ENCODE data around the gene CNIH3. TPM values are rescaled to one million over a fixed set of nuclear protein-coding genes. Genes with fewer than 3 reads are reported as not detected.

Gene CNIH3
- total RNA-seq, 1 donor from 2014 or later = 2.0 TPM

DNA sequence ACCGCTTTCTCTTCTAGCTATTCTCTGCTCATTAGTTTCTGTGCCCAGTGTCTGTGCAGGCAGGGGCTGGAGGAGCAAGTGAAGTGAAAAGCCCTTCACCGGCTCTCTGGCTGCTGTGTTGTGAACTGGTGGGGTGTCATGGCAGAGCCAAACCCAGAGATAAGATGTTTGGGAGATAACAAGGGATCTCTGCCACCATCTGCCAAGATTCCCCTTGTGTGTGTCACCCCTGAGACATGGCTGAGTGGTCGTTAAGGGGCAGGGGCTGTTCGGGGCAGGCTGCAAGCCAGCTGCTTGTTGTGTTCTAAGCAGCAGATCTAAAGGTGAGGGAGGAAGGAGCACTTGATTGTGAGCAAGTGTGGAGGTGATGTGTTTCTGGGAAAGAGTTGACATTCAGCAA lies 24.5 kb downstream of the CNIH3 start:
- no peak for DNase-seq (ENCODE audit: low read depth, low spot score)

DNA sequence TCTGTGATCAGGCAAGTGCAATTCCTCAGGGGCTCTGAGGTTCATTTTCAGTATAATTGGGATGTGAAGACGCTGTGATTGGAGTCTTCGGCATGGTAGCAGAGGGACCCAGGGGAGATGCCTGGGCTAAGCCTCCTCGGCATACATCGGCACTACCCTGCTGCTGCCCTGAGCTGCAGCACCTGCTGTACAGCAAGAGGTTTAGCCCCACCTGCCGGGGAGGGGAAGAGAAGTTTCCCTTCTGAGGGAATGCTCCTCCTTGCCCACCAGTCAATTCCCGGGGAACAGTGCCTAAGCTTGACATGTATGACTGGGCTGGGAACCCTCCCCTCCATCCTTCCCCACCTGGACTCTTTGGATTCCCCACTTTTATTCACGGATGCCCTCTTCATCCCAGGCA lies 24.9 kb downstream of the CNIH3 start:
- no peak for DNase-seq (ENCODE audit: low read depth, low spot score)

GRCh38 chr1:224643653-224644052 lies 27.5 kb downstream of the CNIH3 start:
- no peak for DNase-seq (ENCODE audit: low read depth, low spot score)

DNA sequence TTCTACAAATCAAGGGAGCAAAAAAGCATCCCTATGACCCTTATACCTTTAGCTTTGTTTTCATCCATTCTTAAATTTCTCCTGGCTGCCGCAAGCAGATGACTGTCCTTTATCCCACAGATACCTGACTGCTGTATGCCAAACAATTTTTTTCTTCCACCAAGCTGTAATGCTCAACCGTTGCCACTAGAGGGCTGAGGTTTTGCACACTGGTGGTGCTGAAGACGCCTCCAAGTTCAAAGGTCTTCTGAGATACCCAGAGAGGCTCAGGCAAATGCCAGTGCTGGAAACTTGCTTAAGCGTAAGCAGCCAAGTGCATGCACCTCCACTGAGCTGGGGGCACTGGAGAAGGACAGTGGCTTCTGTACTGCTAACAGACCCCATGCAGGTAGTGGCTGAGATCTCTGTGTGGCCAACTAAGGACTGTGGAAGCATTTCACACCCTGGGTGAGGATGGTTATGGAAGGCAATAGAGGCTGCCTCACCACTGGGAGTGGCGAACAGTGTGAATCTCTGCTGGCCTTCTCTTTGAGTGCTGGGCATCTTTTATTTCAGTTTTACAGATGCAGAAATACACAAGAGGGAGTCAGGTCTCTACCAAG lies 28.5 kb downstream of the CNIH3 start:
- no peak for DNase-seq (ENCODE audit: low read depth, low spot score)

GRCh38 chr1:224647449-224647848 lies 31.3 kb downstream of the CNIH3 start:
- no peak for DNase-seq (ENCODE audit: low read depth, low spot score)

DNA sequence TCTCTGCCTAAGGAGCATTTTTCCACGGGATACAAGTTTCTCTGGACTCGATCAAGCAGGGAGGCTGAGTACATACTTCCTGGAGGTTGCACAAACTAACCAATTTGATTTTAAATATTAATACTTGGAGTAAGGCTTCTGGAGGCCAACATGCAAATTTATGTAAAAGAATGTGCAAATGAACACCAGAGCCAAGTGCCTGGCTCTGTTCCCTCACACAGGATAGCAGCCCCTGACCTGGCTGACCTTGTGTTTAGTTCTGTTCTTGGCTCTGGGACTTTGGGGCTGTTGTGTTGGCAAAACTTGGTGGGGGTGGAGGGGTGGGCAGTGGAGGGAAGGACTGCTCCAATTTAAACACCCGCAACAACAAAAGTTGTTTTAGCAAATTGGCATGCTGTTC lies 34.2 kb downstream of the CNIH3 start:
- DNase-seq (ENCODE audit: low read depth, low spot score) = no peak

GRCh38 chr1:224651188-224651587 lies 35.1 kb downstream of the CNIH3 start:
- DNase-seq (ENCODE audit: low read depth, low spot score) = no peak

DNA sequence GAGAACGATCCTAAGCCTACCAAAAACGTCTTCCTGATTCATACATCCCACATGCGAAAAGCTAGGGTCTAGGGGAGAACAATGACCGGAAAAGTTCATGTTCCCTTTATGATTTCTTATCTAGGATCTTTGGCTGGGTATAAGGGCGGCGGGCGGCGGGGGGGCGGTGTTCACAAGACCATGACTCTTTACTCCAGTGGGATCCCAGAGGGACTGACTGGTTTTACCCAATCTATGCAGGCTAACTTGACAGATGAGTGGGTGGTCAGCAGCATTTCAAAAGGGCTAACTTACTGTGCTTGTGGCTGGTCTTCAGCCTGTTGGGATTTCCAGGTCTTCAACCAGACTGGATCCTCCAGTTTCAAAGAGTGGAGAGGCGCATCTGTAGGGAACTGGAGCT lies 40.3 kb downstream of the CNIH3 start:
- DNase-seq (ENCODE audit: low read depth, low spot score) = no peak

GRCh38 chr1:224660074-224660473 lies 44.0 kb downstream of the CNIH3 start:
- DNase-seq (ENCODE audit: low read depth, low spot score) = no peak

DNA sequence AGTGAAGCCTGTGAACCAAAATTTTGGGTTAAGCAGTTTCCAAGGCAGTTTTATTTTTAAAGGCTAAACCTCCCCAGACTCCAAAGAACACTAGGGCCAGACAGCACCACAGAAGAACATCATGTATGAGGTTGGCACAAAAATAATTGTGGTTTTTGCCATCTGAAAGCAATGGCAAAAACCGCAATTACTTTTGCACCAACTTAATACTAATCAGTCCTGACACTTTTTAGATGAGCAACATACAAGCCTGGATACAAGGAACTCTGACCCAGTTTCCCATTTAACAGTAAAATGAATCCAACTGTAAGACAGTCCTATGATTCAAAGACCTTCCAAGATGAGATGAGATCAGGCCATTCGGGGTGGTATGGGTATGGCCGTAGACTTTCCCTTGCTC lies 46.8 kb downstream of the CNIH3 start:
- DNase-seq (ENCODE audit: low read depth, low spot score) = no peak

- DNase-seq (ENCODE audit: low read depth, low spot score) = no peak
Observed at GRCh38 chr1:224665016-224665415, 48.9 kb downstream of the CNIH3 start.

DNA sequence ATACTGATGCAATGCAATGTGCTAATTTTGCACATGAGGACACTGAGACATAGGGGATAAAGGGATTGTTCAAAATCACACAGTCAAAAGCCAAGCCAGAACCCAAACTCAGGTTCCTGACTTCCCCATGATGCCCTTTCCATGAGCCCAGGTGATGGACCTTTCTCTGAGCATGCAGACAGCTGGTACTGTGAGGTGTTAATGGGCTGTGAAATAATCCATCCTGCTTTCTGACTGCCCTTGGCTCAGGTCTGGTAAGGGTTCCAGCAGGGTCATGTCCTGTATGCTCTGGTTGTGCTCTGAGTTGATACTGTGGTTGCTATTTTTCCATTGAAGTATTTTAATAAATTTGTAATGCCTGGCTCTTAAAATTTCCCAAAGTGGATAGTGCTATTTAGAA lies 50.0 kb downstream of the CNIH3 start:
- DNase-seq (ENCODE audit: low read depth, low spot score) = no peak

DNA sequence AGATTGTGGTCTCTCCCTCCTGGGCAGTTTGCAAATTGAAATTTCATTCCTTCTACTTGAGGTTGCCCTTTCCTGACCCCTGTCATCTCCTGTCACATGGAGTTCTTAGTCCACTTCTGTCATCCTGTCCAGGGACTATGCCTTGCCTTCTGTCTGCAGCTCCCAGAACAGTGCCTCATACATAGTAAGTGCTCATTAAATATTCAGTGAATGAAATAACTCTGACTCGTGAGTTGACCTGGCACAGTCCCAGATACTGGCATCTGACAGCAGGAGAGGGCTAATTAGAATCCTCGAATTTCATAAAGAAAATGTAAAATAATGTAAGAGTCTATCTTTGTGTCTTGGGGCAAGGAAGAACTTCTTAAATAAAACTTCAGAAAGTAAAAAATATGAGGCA lies 50.8 kb downstream of the CNIH3 start:
- no peak for DNase-seq (ENCODE audit: low read depth, low spot score)

DNA sequence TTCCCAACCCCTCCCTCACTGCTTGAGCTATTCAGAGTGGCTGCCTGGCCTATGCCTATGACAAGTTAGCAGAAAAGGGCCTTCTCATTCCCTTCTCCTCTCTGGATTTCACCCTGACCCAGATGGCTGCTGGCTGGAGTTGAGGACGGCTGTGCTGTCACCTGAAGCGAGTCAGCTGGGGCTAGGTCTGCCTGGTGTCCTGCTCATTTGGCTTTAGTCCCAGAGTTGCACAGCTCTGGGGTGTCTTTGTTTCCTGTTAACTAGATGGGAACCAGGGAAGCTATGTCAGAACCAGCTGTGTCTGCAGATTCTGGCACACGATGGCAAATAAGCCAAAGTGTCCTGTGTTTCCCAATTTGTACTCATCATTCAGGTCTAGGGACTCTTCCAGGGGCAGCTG lies 52.9 kb downstream of the CNIH3 start:
- no peak for DNase-seq (ENCODE audit: low read depth, low spot score)

- DNase-seq (ENCODE audit: low read depth, low spot score) = no peak
Observed at GRCh38 chr1:224669403-224669802, 53.3 kb downstream of the CNIH3 start.

DNA sequence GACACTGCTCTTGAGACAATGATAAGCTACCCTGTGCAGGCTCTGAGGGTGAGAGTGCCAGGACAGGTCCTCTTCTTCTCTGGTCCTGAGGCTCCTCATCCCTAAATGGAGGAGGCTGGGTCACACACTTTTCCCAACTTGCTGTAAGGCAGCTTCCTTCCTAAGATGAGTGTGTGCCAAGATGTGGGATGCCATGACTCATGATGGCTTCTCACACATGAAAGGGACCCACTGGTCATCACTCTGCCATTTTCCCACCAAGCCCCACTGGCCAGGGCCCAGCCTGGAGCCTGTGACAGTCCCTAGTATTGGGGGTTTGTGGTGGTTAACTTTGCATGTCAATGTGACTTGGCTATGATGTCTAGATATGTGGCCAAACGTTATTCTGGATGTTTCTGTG lies 54.4 kb downstream of the CNIH3 start:
- DNase-seq (ENCODE audit: low read depth, low spot score) = no peak

- DNase-seq (ENCODE audit: low read depth, low spot score) = no peak
Observed at GRCh38 chr1:224671076-224671475, 55.0 kb downstream of the CNIH3 start.

GRCh38 chr1:224673141-224673540 lies 57.0 kb downstream of the CNIH3 start:
- DNase-seq (ENCODE audit: low read depth, low spot score) = no peak

DNA sequence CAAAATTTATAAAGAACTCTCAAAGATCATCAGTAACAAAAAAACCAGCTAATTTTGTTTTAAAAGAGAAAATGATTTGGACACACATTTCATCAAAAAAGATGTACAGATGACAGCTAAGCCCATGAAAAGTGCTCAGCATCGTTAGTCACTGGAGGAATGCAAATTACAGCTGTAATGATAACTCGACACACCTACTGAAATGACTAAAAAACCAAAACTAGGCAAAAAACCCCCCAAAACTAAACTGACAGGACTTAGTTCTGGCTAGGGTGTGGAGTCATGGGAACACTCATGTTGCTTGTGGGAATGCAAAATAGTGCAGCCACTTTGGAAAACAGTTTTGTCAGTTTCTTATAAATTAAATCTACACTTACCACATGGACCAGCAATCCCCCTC lies 59.5 kb downstream of the CNIH3 start:
- no peak for DNase-seq (ENCODE audit: low read depth, low spot score)

DNA sequence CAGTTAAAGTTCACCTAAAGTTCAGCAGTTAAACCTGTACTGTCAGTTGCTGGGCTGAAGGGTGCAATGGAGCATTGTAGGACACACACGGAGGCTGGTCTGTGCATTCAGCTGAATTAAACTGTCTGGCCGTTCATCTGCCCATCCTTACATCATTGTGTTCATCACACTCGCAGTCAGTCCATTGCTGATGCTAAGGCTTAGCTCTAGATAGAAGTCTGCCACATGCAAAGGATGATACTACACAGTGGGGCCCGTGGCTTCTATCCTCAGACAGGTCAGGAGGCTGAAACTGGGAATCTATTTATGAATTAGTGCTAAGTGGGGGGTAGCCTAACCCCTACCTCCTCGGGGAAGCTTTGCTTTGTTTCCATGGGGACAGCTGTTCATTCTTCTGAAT lies 60.4 kb downstream of the CNIH3 start:
- no peak for DNase-seq (ENCODE audit: low read depth, low spot score)

DNA sequence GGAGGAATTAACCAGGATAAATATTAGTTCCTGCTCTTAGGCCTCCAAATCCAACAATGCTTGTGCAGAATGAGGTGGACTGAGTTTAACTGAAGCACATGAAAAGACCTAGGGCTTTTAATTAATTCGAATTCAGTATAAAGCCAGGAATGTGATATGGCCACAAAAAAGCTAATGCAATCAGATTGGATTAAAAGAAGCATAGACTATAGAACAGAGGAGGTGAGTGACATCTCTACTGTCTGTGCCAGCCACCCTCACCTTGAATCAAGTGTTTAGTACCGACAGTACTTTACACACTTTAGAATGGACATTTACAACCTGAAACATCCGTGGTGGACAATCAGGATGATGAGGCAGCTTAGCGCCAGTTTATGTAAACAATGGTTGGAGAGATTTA lies 62.1 kb downstream of the CNIH3 start:
- no peak for DNase-seq (ENCODE audit: low read depth, low spot score)

DNA sequence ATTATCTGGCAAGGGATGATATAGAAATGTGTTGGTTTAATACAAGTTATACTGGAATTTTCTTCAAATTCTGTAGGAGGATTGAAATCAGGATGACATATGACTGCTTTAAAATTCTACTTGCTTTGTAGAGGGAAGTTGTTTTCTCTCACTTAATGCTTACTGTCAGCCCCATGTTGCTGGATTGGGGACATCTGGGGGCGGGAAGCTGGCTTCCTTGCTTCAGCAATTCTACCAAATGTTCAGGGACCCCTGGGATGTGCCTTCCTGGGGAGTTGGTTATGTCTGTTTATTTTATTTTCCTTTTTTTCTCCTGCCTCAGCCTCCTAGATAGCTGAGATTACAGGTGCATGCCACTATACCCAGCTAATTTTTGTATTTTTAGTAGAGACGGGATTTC lies 63.5 kb downstream of the CNIH3 start:
- no peak for DNase-seq (ENCODE audit: low read depth, low spot score)

DNA sequence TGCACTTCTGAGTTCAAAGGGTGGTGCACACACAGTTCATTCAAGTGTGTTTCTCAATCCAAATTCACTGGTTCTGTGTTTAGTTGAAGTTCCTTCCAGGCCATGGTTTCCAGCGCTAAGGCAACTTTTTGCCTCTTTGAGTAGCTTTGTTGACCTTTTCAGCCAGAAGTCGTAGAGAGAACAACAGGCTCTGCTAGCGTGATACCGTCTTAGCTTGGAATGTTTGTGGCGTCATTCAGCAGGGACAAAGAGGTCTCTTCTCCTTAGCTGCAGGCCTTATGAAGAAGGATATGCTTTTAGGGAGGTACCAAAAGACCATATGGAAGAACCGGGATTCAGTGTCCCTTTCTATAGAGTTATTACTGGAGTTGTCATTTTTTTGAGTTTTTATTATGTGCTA lies 65.7 kb downstream of the CNIH3 start:
- no peak for DNase-seq (ENCODE audit: low read depth, low spot score)

- DNase-seq (ENCODE audit: low read depth, low spot score) = no peak
Observed at GRCh38 chr1:224683936-224684335, 67.8 kb downstream of the CNIH3 start.
